HG03066 (cell line): ENCODE data around the gene SPEF1.

Experiments
- ATAC-seq: cut with Tn5 transposase; IDR thresholded peaks from one replicate; pipeline ENCODE4 v1.9.1; 2021; ENCODE audit warnings: low read depth; ENCODE audit not compliant: unreplicated experiment

SPEF1 gene

GRCh38 chr20:3811467-3812258, 30.4 kb upstream of the SPEF1 start:
- ATAC-seq = no peak

GRCh38 chr20:3808544-3808943, 27.3 kb upstream of the SPEF1 start:
- ATAC-seq = no peak

- ATAC-seq = no peak
Measured at GRCh38 chr20:3804781-3805180, 23.5 kb upstream of the SPEF1 start.

GRCh38 chr20:3804254-3804751, 23.1 kb upstream of the SPEF1 start:
- ATAC-seq = no peak

- no peak for ATAC-seq
Measured at GRCh38 chr20:3803854-3804253, 22.6 kb upstream of the SPEF1 start.

GRCh38 chr20:3803289-3803688, 22.0 kb upstream of the SPEF1 start:
- no peak for ATAC-seq

- no peak for ATAC-seq
Measured at GRCh38 chr20:3802524-3803239, 21.4 kb upstream of the SPEF1 start.

- no peak for ATAC-seq
Measured at GRCh38 chr20:3801846-3802245, 20.6 kb upstream of the SPEF1 start.

GRCh38 chr20:3801299-3801698, 20.1 kb upstream of the SPEF1 start:
- ATAC-seq = no peak

GRCh38 chr20:3800878-3801260, 19.6 kb upstream of the SPEF1 start:
- no peak for ATAC-seq

- no peak for ATAC-seq
Measured at GRCh38 chr20:3800256-3800877, 19.1 kb upstream of the SPEF1 start.

- no peak for ATAC-seq
Measured at GRCh38 chr20:3798908-3799248, 17.6 kb upstream of the SPEF1 start.

- ATAC-seq = no peak
Measured at GRCh38 chr20:3798373-3798768, 17.1 kb upstream of the SPEF1 start.

GRCh38 chr20:3797592-3798372, 16.5 kb upstream of the SPEF1 start:
- no peak for ATAC-seq

- ATAC-seq = no peak
Measured at GRCh38 chr20:3797226-3797545, 15.9 kb upstream of the SPEF1 start.

- no peak for ATAC-seq
Measured at GRCh38 chr20:3796477-3797225, 15.4 kb upstream of the SPEF1 start.

- ATAC-seq = peak; percentile 67
Measured at GRCh38 chr20:3795511-3796468, 14.5 kb upstream of the SPEF1 start, which contains the start of gene CDC25B. Gene CDC25B, plus strand, starts transcription at chr20:3796310. Its CDS starts 222 bp downstream, at chr20:3796532.

- no peak for ATAC-seq
Measured at GRCh38 chr20:3794701-3795420, 13.6 kb upstream of the SPEF1 start.
